GM18511 (cell line): Measurements from ENCODE around the gene COX7A1.
"Not testable (repeated sequence)": the region's sequence is repeated elsewhere in the genome, so short reads cannot be mapped to it uniquely, and the experiment has no call there.

Source experiments
- ATAC-seq: cut with Tn5 transposase; IDR thresholded peaks from one replicate; pipeline ENCODE4 v1.9.1; 2021; ENCODE audit warnings: mild to moderate bottlenecking, moderate library complexity; ENCODE audit not compliant: unreplicated experiment

The COX7A1 gene

DNA sequence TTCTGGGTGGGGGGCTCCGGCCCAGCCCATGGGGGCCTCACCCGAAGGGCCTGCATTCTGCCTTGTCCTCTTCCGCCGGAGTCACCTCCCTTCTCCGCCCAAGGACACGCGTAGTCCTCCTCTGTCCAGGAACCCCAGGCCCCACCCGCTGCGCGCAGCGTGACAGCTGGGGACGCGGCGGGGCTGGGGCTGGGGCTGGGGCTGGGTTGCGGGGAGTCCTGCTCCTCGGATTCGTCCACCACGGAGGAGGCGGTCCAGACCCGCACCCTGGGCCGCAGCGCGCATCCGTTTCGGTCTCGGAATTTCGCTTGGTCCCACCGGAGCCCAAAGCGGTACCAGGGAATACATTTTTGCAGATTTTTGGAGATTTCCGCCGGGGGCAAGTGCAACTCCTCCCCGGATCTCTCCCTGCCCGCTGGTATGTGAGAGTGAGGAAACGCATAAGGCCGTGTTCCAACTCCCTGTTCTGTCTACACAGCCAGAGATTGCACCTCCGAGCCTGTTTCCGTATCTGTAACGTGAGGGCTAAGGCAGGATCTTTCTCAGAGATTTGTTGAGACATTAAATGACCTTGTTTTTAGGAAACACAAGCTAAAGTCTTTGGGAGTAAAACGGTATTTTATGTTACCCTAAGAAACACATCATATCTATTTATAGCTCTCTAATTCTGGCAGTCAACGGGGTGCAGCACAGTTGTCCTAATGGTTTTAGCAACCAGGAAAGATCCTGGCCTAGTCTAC lies at the start of gene COX7A1:
Gene COX7A1 (minus strand): TSS at position 96 of the 740 bp plus-strand sequence. CDS start 40 bp downstream, at position 56.
- no peak for ATAC-seq

DNA sequence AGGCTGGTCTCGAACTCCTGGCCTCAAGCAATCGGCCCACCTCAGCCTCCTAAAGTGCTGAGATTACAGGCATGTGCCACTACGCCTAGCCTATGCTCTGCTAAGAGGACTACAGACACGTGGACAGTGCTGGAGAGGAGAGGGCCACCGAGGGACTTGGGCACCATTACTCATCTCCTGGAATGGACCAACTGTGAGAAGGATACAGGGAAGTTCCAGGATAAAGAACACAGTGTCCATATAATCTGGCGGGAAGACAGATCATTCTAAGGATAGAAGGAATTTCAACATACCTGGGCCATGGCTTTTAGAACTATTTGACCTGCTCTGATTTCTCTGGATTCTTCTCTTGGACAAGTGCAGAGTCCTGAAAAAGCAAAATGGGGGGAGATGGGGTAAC lies 49.4 kb upstream of the COX7A1 start:
- no peak for ATAC-seq

DNA sequence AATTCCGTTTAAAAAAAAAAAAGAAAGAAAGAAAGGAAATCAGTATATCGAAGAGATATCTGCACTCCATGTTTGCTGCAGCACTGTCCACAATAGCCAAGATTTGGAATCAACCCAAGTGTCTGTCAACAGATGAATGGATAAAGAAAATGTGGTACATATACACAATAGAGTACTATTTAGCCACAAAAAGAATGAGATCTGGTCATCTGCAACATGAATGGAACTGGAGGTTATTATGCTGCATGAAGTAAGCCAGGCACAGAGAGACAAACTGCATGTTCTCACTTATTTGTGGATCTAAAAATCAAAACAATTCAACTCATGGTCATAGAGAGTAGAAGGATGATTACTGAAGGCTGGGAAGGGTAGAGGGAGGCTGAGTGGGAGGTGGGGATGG lies 45.9 kb upstream of the COX7A1 start:
- ATAC-seq, result no peak

DNA sequence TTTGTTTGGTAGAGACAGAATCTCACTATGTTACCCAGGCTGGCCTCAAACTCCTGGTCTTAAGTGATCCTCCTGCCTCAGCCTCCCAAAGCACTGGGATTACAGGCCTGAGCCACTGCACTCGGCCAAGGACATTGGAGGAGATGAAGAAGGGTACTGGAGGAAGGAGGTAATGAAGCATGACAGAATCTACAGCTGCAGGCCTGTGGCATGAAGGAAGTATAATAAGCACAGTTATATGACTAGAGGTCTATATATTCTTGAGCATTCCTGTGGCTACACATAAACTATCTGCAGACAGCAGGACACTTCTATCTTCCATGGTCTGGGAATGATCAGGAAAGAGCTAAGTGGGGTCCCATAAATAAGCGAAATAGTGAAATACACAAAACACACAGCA lies 44.0 kb upstream of the COX7A1 start:
- ATAC-seq, result no peak

DNA sequence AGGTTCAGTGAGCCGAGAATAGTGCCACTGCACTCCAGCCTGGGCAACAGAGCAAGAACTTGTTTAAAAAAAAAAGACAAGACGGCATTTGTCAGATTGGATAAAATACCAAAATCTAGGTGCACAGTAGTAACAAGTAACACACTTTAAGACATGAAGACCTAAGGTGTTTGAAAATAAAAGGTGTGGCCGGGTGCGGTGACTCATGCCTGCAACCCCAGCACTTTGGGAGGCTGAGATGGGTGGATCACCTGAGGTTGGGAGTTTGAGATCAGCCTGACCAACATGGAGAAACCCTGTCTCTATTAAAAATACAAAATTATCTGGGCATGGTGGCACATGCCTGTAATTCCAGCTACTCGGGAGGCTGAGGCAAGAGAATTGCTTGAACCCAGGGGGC lies 34.5 kb upstream of the COX7A1 start:
- ATAC-seq, result not testable (repeated sequence)

DNA sequence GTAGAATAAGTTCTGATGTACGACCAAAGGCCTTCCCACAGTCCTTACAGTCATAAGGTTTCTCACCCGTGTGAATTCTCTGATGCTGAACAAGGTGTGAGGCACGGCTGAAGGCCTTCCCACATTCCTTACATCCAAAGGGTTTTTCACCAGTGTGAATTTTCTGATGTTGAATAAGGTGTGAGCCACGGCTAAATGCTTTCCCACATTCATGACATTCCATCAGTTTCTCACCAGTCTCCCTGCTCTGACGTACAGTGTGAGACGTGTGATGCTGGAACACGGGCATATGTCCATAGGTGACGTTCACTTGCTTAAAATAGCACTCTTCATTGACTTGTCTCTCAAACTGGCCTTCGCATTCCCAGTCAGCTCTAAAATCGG lies 31.0 kb upstream of the COX7A1 start:
- ATAC-seq, result no peak

DNA sequence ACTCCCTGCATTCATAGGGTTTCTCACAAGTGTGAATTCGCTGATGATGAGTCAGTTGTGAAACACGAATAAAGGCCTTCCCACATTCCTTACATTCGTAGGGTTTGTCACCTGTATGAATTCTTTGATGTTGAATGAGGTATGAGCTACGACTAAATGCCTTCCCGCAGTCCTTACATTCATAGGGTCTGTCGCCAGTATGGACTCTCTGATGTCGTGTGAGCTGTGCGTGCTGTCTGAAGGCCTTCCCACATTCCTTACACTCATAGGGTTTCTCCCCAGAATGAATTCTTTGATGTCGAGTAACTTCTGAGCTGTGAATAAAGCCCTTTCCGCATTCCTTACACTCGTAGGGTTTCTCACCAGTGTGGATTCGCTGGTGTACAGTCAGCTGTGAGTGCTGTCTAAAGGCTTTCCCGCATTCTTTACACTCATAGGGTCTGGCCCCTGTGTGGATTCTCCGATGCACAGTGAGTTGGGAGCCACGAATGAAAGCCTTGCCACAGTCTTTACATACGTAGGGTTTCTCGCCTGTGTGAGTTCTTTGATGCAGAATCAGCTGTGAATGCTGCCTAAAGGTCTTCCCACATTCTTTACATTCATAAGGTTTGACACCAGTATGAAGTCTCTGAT lies 30.5 kb upstream of the COX7A1 start:
- no peak for ATAC-seq

DNA sequence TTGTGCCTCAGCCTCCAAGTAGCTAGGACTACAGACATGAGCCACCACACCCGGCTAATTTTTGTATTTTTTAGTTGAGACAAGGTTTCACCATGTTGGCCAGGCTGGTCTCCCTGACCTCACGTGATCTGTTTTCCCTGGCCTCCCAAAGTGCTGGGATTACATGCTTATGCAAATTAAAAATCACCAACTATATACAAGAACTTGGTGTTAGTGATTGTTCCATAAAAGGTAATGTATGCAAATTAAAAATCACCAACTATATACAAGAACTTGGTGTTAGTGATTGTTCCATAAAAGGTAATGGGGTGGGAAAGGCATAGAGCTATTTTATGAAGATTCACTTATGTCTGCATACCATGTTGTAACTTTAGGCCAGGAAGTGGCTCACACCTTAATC lies 26.8 kb upstream of the COX7A1 start:
- not testable (repeated sequence) for ATAC-seq

DNA sequence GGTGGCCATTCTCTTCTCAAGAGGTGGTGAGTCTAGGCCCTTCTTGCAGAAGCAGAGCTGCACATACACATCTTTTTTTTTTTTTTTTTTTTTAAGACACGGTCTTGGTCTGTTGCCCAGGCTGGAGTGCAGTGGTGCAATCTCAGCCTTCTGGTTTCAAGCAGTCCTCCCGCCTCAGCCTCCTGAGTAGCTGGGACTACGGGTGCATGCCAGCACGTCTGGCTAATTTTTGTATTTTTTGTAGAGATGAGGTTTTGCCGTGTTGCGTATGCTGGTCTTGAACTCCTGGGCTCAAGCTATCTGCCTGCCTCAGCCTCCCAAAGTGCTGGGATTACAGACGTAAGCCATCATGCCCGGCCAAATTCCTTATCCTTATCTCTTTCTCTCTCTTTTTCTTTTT lies 21.6 kb upstream of the COX7A1 start:
- not testable (repeated sequence) for ATAC-seq

DNA sequence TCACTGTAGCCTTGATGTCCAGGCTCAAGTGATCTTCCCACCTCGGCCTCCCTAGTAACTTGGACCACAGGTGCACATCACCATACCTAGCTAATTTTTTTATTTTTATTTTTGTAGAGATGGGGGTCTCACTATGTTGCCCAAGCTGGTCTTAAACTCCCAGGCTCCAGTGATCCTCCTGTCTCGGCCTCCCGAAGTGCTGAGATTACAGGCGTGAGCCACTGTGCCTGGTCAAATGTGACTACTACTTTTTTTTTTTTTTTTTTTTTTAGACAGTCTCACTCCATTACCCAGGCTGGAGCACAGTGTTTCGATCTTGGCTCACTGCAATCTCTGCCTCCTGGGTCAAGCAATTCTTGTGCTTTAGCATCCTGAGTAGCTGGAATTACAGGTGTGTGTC lies 20.6 kb upstream of the COX7A1 start:
- ATAC-seq, result no peak

DNA sequence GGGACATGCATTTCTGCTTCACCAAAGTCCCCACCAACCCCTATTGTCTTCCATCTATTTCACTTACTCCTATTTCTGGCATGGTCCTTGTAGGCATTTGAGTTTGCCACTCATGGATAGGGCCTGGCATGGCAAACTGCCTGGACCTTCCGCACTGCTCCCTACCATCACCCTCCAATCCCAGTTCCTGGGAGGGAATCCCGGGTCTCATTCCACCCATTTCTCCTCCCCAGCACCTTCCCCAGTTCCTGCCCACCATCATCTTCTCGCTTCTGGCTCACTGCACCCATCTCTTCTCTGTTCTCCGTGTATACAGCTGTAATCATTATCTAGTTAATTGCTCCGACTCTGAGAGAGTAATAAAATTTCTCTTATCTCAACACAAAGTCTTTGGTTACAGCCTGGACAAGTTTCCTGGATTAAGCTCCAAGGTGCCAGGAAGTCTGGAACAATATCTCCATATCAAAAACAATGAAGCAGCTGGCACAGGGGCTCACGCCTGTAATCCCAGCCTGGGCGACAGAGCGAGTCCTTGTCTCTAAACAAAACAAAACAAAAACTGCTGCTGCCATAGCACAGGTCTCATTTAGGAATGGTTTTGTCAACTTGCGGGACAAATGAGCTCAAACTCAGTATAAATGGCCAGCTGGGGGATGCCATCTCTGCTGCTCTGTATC lies 17.0 kb upstream of the COX7A1 start:
- ATAC-seq, result no peak

DNA sequence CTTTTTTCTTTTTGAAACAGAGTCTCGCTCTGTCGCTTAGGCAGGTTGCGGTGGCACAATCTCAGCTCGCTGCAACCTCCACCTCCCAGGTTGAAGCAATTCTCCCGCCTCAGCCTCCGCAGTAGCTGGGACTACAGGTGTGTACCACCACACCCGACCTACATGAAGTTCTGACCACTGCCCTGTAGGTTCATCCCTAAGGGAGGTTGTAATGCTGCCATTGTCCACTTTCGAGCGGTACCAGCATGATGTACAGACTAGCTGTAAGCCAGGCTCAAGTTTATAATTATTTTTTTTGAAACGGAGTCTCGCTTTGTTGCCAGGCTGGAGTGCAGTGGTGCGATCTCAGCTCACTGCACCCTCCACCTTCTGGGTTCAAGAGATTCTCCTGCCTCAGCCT lies 11.6 kb upstream of the COX7A1 start:
- ATAC-seq, result no peak

DNA sequence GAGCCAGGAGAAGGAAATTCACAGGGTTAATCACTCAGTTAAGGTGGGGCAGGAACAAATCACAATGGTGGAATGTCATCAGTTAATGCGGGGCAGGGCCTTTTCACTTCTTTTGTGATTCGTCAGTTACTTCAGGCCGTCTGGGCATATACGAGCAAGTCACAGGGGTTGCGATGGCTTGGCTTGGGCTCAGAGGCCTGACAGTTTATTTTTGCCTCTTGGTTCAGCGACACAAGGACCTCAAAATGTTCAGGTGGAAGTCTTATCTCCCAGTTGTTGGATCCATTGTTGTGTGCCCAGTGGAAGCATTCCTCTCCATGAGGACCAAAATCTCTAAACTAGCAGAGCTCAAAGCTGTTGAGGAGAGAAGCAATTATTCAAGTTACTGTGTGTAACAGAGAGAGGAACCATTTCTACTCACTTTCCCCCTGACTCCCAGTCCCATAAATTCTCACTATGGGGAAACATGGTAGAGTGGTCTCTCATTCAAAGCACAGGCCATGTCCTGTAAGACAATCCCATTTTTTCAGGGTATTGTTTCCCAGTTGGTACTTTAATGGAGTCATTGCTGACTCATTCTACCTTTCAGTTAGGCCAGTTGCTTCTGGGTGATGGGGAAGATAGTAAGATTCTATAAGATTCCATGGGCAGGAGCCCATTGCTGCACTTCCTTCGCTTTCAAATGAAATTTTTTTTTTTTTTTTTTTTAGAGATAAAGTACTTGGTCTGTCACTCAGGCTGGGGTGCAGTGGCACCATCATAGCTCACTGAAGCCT lies 8.8 kb upstream of the COX7A1 start:
- no peak for ATAC-seq

DNA sequence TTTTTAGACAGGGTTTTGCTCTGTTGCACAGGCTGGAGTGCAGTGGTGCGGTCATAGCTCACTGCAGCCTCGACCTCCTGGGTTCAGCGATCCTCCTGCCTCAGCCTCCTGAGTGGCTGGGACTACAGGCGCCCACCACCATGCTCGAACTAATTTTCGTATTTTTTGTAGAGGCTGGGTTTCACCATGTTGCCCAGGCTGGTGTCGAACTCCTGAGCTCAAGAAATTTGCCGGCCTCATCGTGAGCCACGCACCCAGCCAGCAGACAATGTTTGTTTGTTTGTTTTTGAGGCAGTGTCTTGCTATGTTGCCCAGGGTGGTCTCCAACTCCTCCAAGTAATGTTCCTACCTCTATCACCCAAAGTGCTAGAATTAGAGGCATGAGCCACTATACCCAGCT lies 879 bp upstream of the COX7A1 start:
- ATAC-seq, result no peak

DNA sequence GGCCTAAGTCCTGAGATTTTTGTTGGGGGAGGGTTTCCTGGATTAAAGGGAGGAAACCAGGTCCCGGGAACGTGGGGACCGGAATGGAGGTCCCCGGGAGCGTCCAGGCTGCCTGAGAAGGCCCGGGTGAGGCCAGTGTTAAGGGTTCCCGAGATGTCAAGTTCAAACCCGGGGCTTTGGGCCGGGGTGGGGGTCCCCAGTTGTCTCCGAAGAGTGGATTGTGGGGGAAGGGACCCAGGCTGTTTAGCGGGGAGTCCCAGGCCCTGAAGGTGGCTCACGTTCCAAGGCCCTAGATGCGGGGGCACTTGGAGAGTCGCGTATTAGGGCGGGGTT lies 262 bp downstream of the COX7A1 start:
- ATAC-seq, result no peak

DNA sequence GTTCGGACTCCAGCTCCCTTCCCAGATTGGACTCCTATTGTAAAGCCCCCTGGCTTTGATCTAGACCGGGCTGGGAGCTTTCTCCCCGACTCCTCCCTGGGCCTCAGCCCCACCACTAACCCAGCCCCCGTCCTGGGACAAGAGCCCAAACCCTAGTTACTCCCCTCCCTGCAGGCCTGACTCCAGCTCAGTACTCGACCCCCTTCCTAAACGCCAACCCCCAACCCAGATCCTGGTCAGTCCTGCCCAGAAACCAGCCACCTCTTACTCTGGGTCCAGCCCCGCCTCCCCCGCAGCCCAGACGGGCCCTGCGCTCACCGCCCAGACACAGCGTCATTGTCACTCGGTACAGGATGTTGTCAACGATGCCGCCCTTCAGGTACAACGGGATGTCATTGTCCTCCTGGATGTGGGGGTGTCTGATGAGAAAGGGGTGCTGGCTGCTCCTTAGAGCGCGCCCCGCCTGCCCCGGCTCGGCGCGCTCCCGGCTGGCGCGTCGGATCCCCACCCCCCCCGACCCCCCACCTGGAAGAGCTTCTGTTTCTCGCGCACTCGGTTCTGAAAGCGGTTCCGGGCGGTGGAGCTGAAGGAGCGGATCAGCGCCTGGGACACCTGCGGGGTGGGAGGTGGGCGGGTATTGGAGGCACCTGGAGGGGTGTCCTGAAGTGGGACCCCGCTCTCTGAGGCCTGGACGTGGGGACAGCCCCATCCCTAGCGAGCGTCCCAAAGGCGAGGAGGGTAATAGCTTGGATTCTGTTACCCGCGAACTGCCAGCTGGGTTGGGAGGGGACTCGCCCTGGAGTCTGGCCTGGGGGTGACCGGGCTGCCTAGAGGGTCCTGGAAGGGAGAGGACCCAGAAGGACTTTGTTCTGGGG lies 866 bp downstream of the COX7A1 start:
- no peak for ATAC-seq

DNA sequence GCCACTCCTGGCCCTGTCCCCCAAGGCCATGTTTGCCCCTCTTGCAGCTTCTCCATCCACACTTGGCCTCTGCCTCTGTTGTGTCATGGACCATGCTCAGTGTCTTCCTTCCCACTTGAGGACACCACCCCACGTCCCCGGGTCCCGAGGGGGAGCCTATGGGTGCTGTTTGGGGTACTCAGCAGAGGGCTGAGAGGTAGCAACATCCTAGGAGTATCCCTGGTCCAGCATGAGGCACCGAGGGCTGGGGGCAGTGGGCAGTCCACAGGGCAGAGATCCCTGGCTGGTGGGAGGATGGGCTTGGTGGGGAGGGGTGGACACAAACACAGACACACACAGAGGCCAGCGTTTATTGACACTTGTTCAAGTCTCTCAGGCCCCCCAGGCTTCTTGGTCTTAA lies 1.7 kb downstream of the COX7A1 start:
- ATAC-seq, result no peak

DNA sequence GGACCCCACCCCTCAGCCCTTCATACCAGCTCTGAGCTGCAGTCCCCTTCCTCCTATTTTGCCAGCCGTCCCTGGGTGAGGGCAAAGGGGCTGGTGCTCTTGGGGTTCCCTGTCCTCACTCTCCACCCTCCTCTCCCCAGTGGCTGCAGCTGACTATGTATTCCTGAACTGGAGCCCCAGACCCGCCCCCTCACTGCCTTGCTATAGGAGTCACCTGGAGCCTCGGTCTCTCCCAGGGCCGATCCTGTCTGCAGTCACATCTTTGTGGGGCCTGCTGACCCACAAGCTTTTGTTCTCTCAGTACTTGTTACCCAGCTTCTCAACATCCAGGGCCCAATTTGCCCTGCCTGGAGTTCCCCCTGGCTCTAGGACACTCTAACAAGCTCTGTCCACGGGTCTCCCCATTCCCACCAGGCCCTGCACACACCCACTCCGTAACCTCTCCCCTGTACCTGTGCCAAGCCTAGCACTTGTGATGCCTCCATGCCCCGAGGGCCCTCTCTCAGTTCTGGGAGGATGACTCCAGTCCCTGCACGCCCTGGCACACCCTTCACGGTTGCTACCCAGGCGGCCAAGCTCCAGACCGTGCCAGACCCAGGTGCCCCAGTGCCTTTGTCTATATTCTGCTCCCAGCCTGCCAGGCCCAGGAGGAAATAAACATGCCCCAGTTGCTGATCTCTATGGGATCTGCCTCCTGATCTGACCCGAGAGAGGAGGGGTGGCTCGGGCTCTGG lies 2.4 kb downstream of the COX7A1 start:
- no peak for ATAC-seq

DNA sequence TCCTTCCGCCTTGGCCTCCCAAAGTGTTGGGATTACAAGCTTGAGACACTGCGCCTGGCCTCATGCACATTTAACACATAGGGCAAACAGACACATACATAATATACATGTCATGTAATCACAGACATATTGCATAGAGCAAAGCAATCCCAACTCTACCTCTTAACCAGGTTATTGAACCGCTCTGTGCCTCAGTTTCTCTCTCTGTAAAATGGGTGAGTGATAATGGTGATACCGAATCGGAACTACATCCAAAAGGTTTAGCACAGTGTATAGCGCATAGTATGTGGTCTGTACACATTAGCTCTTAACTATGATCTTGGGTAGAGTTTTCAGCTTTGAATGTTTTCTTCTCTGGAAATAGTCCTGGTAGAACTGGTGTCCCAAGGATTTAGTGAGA lies 7.6 kb downstream of the COX7A1 start:
- ATAC-seq, result no peak

DNA sequence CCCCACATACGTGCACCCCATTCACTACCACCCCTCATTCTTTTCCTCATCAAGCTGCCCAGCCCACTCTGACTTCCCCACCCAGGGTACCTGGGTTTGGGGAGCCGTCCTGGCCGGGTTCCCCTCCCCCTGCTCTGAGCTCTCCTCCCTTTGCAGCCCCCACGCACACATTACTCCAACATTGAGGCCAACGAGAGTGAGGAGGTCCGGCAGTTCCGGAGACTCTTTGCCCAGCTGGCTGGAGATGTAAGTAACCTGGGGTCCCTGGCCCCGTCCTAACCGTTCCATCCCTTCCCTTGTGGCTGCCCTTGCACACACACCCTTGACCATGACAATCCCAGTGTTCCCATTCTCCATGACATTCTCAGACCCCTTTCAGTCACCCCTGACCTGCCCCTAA lies 9.8 kb downstream of the COX7A1 start:
- no peak for ATAC-seq
